ENCODE measurements around the gene SPEM3.
"Not testable (repeated sequence)": the region's sequence is repeated elsewhere in the genome, so short reads cannot be mapped to it uniquely, and the experiment has no call there.

The SPEM3 gene

DNA sequence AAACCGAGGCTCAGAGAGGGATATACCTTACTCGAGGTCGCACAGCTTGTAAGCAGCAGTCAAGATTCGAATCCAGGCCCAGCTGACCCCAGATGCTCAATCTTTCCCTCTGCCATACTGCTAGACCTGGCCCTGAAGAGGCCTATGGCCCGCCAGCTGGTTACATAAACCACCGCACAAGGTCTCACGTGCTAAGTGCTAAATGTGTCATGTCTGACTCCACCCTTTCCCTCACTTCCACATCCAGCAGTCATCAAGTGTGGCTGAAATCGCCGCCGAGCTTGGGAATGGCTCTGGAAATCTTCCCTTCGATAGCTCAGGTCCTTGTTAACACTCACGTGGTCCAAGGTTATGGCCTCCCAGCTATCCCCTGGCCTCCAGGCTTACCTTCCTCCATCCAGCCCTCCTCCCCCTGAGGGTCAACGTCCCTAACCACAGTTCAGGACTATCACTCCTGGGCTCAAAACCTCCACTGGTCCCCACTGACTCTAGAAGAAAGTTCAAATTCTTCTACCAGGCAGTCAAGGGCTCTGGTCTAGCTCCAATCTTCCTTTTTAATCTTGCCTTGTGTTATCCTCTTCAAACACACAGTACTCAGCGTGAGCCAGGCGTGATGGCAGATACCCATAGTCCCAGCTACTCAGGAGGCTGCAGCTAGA lies 47.2 kb downstream of the SPEM3 start:
- DNase-seq: no peak

DNA sequence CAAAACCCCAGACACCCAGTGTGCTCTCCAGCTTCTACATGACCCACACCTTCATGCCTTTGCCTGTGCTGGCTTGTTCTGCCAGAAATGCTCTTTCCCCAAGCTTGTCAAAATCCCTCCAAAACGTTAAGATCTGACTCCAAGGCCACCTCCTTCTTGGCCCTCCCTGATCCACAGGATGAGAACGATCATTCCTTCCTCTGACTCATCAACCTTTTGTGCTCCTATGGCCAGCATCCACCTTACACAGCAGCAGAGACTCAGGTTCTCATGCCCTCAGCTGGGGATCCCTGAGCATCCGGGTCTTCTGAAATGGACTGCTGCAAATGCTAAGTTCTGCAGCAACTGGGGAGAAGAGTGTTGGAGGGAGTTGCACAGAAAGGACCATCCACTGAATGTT lies 47.8 kb downstream of the SPEM3 start:
- DNase-seq: no peak

GRCh38 chr17:7476951-7477350 lies 48.3 kb downstream of the SPEM3 start:
- no peak for DNase-seq

- DNase-seq: no peak
These were observed 49.0 kb downstream of the SPEM3 start for GRCh38 chr17:7477392-7478275.

- DNase-seq: no peak
These were observed 49.9 kb downstream of the SPEM3 start for GRCh38 chr17:7478276-7479212.

DNA sequence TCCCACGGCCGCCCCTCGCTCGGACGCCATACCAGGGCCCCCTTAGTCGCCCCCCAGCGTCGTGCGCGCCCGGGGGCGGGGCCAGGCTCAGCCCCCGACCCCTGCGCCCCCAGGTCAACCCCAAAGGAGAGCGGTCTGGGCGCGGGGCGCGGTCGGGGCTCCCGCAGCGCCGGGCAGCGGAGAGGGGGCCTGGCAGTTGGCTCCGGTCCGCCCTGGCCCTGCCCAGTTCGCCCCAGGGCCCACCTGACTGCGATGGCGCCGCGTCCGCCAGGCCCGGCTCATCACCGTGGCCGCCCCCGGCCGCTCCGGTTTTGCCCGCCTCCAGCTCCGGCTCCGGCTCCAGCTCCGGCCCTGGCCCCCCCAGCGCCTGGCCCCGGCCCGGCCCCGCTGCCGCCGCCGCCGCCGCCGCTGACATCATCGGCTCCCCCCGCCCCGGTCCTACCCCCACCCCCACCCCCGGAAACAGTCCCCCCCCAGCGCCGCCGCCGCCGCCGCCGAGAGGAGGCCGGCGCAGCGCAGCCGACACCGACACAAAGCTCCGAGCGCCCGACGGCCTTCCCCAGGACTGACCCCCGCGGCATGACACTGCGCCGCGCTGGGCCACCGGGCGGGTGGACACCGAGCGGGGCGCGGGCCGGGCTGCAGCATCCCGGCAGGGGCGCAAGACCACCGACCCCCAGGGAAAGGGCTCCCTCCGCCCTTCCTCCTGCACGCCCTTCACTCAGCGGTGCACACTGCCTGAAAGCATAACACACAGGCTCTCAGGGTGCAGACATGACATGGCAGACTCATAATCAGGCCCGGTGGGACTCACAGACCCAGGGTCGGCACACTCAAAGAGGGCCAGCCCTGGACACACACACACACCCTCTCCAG lies 50.8 kb downstream of the SPEM3 start, which contains the start of gene ZBTB4:
Gene ZBTB4, minus strand, starts transcription at position 419 of the 876 bp plus-strand sequence. CDS start 12,830 bp downstream, outside the sequence.
- DNase-seq: no peak

GRCh38 chr17:7480089-7480384 lies 51.4 kb downstream of the SPEM3 start:
- DNase-seq: no peak

- not testable (repeated sequence) for DNase-seq
These were observed 52.6 kb downstream of the SPEM3 start, which contains the start of gene SLC35G6 for GRCh38 chr17:7481275-7481674. Gene SLC35G6, plus strand, starts transcription at chr17:7481446. Its CDS starts 71 bp downstream, at chr17:7481517.

DNA sequence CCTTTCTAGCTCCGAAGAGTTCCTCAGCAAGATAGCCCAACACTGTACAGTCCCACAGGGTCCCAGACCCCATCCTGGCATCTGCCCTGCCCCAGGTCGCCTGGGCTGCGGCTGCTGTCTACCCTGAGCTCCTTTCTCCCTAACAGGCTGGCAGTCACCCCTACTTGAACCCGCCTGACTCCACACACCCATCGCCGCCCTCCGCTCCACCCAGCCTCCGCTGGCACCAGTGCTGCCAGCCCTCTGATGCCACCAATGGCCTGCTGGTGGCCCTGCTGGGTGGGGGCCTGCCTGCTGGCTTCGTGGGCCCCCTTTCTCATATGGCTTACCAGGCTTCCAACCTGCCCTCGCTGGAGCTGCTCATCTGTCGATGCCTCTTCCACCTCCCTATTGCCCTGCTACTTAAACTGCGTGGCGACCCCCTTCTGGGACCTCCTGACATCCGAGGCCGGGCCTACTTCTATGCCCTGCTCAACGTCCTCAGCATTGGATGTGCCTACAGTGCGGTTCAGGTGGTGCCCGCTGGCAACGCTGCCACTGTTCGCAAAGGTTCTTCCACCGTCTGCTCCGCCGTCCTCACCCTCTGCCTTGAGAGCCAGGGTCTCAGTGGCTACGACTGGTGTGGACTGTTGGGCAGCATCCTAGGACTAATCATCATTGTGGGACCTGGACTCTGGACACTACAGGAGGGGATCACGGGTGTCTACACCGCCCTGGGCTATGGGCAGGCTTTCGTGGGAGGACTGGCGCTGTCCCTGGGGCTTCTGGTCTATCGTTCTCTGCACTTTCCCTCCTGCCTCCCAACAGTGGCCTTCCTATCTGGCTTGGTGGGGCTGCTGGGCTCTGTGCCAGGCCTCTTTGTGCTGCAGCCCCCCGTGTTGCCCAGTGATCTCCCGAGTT lies 53.4 kb downstream of the SPEM3 start:
- not testable (repeated sequence) for DNase-seq
